IMR-90 (cell line): ENCODE measurements around the gene BMP2K. TPM values are rescaled to one million over a fixed set of nuclear protein-coding genes. Genes with fewer than 3 reads are reported as not detected.

Source experiments
- ATAC-seq: fragments of 200-7000 bp; cut with Tn5 transposase; 2 replicates; pipeline ENCODE4 v1.9.1; 2020; ENCODE audit warnings: low read depth, mild to moderate bottlenecking, moderate library complexity
- BruUV-seq: library from RNA; stranded (reverse); fragments of 400-500 nt; replicated peaks from 2 replicates; lab custom pipeline; 2021; lab: Mats Ljungman, UMichigan
- CTCF ChIA-PET: fragments of 300-600 bp; formaldehyde crosslinking; extraction: SDS; loops from one replicate; lab custom pipeline; 2021; ENCODE audit warnings: antibody characterized with exemption; lab: Yijun Ruan, JAX
- POLR2A ChIA-PET: fragments of 300-600 bp; sonication (Branson Sonifier 250); formaldehyde crosslinking; loops from one replicate; lab custom pipeline; 2022; ENCODE audit warnings: antibody characterized with exemption; ENCODE audit not compliant: unreplicated experiment; lab: Charles Lee
- DNase-seq: peaks from one replicate; pipeline ENCODE4 v3.0.0; 2013
- H2AFZ ChIP-seq: replicated peaks from 2 replicates; pipeline ENCODE3; 2013; ENCODE audit warnings: low read length, mild to moderate bottlenecking; ENCODE audit not compliant: poor library complexity
- H2AK5ac ChIP-seq: 2 replicates; pipeline ENCODE4 v1.6.1; 2013; ENCODE audit warnings: low read depth, low read length, inconsistent platforms
- H2AK9ac ChIP-seq: replicated peaks from 2 replicates; pipeline ENCODE3; 2013; ENCODE audit warnings: mild to moderate bottlenecking, low read depth, low read length, moderate library complexity; ENCODE audit not compliant: poor library complexity
- H2BK120ac ChIP-seq: 2 replicates; pipeline ENCODE4 v1.6.1; 2013; ENCODE audit warnings: low read depth, low read length, inconsistent platforms
- H2BK15ac ChIP-seq: 3 replicates; pipeline ENCODE4 v1.6.1; 2013; ENCODE audit warnings: low read depth, low read length, inconsistent platforms
- H2BK20ac ChIP-seq: 2 replicates; pipeline ENCODE4 v1.6.1; 2013; ENCODE audit warnings: low read depth, mild to moderate bottlenecking, inconsistent platforms, low read length, moderate library complexity
- H2BK5ac ChIP-seq: 2 replicates; pipeline ENCODE4 v1.6.1; 2013; ENCODE audit warnings: mild to moderate bottlenecking, low read depth, low read length, inconsistent platforms; ENCODE audit not compliant: poor library complexity, severe bottlenecking
- H3K14ac ChIP-seq: replicated peaks from 2 replicates; pipeline ENCODE4 v1.6.1; 2013; ENCODE audit warnings: low read depth, low read length, inconsistent platforms
- H3K18ac ChIP-seq: 2 replicates; pipeline ENCODE4 v1.6.1; 2013; ENCODE audit warnings: low read depth, low read length, control low read depth
- H3K23ac ChIP-seq: 2 replicates; pipeline ENCODE4 v1.6.1; 2013; ENCODE audit warnings: low read depth, low read length, inconsistent platforms
- H3K27ac ChIP-seq: 2 replicates; pipeline ENCODE4 v1.5.1; 2013; ENCODE audit warnings: mild to moderate bottlenecking, control low read depth, low read length; ENCODE audit not compliant: insufficient read depth
- H3K27me3 ChIP-seq: 2 replicates; pipeline ENCODE4 v1.6.1; 2013; ENCODE audit warnings: low read length; ENCODE audit not compliant: control insufficient read depth, insufficient read depth
- H3K36me3 ChIP-seq: 2 replicates; pipeline ENCODE4 v1.6.1; 2013; ENCODE audit warnings: low read length, mixed read lengths; ENCODE audit not compliant: control insufficient read depth, insufficient read depth
- H3K4ac ChIP-seq: 2 replicates; pipeline ENCODE4 v1.6.1; 2013; ENCODE audit warnings: low read depth, low read length, inconsistent platforms
- H3K4me1 ChIP-seq: 2 replicates; pipeline ENCODE4 v1.6.1; 2013; ENCODE audit warnings: low read length, mixed read lengths; ENCODE audit not compliant: control insufficient read depth, insufficient read depth
- H3K4me2 ChIP-seq: 2 replicates; pipeline ENCODE4 v1.6.1; 2013; ENCODE audit warnings: low read depth, mild to moderate bottlenecking, control low read depth, low read length, moderate library complexity
- H3K4me3 ChIP-seq: 2 replicates; pipeline ENCODE4 v1.5.1; 2013; ENCODE audit warnings: low read depth, mild to moderate bottlenecking, control low read depth, low read length, moderate library complexity; ENCODE audit not compliant: insufficient read depth
- H3K56ac ChIP-seq: 2 replicates; pipeline ENCODE4 v1.6.1; 2013; ENCODE audit warnings: low read length, inconsistent platforms; ENCODE audit not compliant: insufficient read depth; ENCODE audit errors: extremely low read depth
- H3K79me1 ChIP-seq, 2 experiments: 2 replicates each; pipeline ENCODE4 v1.6.1; 2013; ENCODE audit warnings: low read length in 2 of 2, inconsistent platforms in 1 of 2, low read depth in 1 of 2
- H3K9ac ChIP-seq: 2 replicates; pipeline ENCODE4 v1.6.1; 2013; ENCODE audit warnings: low read depth, low read length, control low read depth
- H3K9me1 ChIP-seq: 2 replicates; pipeline ENCODE4 v1.6.1; 2013; ENCODE audit warnings: low read length, inconsistent platforms; ENCODE audit not compliant: insufficient read depth
- H3K9me3 ChIP-seq: 2 replicates; pipeline ENCODE4 v1.6.1; 2013; ENCODE audit warnings: low read length; ENCODE audit not compliant: control insufficient read depth, insufficient read depth
- H4K20me1 ChIP-seq: 2 replicates; pipeline ENCODE4 v1.6.1; 2013; ENCODE audit warnings: low read length, inconsistent platforms; ENCODE audit not compliant: insufficient read depth
- H4K5ac ChIP-seq: 2 replicates; pipeline ENCODE4 v1.6.1; 2013; ENCODE audit warnings: mild to moderate bottlenecking, low read depth, low read length, control low read depth
- H4K8ac ChIP-seq, 2 experiments: 2 replicates each; pipeline ENCODE4 v1.6.1; 2013; ENCODE audit warnings: low read depth in 2 of 2, low read length in 2 of 2, control low read depth in 1 of 2, inconsistent platforms in 1 of 2
- H4K91ac ChIP-seq: 2 replicates; pipeline ENCODE4 v1.6.1; 2013; ENCODE audit warnings: low read depth, low read length, inconsistent platforms; ENCODE audit not compliant: insufficient read depth
- BHLHE40 ChIP-seq: fragments of 150-350 bp; IDR thresholded peaks from 2 replicates; pipeline ENCODE4 v1.6.1; 2016; ENCODE audit warnings: mild to moderate bottlenecking, low read depth, low read length
- CEBPB ChIP-seq: IDR thresholded peaks from 2 replicates; pipeline ENCODE4 v1.6.1; 2012; ENCODE audit warnings: low read depth, low read length, improper control_type of control experiment
- CHD1 ChIP-seq: IDR thresholded peaks from 2 replicates; pipeline ENCODE4 v1.6.1; 2012; ENCODE audit warnings: low read depth, low read length, improper control_type of control experiment
- MAFK ChIP-seq: IDR thresholded peaks from 2 replicates; pipeline ENCODE4 v1.6.1; 2012; ENCODE audit warnings: low read depth, low read length, improper control_type of control experiment
- MAZ ChIP-seq: IDR thresholded peaks from 2 replicates; pipeline ENCODE4 v1.6.1; 2012; ENCODE audit warnings: low read depth, mild to moderate bottlenecking, low read length, improper control_type of control experiment, moderate library complexity, borderline replicate concordance
- MXI1 ChIP-seq: IDR thresholded peaks from 2 replicates; pipeline ENCODE4 v1.6.1; 2012; ENCODE audit warnings: low read depth, mild to moderate bottlenecking, low read length, moderate library complexity, borderline replicate concordance
- POLR2A ChIP-seq: IDR thresholded peaks from 2 replicates; pipeline ENCODE4 v1.6.1; 2012; ENCODE audit warnings: mild to moderate bottlenecking, low read depth, low read length
- RCOR1 ChIP-seq: IDR thresholded peaks from 2 replicates; pipeline ENCODE4 v1.6.1; 2012; ENCODE audit warnings: mild to moderate bottlenecking, low read length, improper control_type of control experiment; ENCODE audit not compliant: insufficient replicate concordance
- RFX5 ChIP-seq: IDR thresholded peaks from 2 replicates; pipeline ENCODE4 v1.8.0; 2012; ENCODE audit warnings: low read depth, mild to moderate bottlenecking, low read length, moderate library complexity
- SMC3 ChIP-seq: fragments of 150-350 bp; IDR thresholded peaks from 2 replicates; pipeline ENCODE4 v1.6.1; 2016; ENCODE audit warnings: low read depth, mild to moderate bottlenecking, antibody characterized with exemption, low read length, moderate library complexity
- USF2 ChIP-seq: fragments of 150-350 bp; IDR thresholded peaks from 2 replicates; pipeline ENCODE4 v1.6.1; 2017; ENCODE audit warnings: mild to moderate bottlenecking, antibody characterized with exemption, low read length, low read depth
- WGBS, 2 experiments: methylation state at CpG; one replicate each; pipeline versions ENCODE4 v1.1.5 to v1.1.7; 2013; ENCODE audit warnings: missing lambda C conversion rate in 2 of 2; ENCODE audit not compliant: insufficient read length in 1 of 2; ENCODE audit errors: extremely low coverage in 2 of 2; 5-methylcytosine and 5-hydroxymethylcytosine counted together
- dilution Hi-C: fragments of 300-500 bp; cut with HindIII; formaldehyde crosslinking; loops from one replicate; pipeline ENCODE4 v1.14.3; 2018; ENCODE audit warnings: low sequenced_read_pairs; ENCODE audit not compliant: unreplicated experiment
- in situ Hi-C: fragments of 300-500 bp; cut with MboI; formaldehyde crosslinking; loops from 3 replicates; pipeline ENCODE4 v1.14.3; 2019; ENCODE audit warnings: low sequenced_read_pairs, inconsistent platforms, mixed read lengths
- intact Hi-C: fragments of 100-400 bp; cut with micrococcal nuclease; formaldehyde crosslinking; loops from 2 replicates; pipeline ENCODE4 v1.10.0; 2022
- polyA plus RNA-seq, 3 experiments: library from polyadenylated mRNA; depleted of rRNA; stranded (reverse); fragments of >200 nt; gene quantifications; 2 replicates each; pipeline ENCODE4 v1.2.3, GENCODE V29; 2012; ENCODE audit warnings: low replicate concordance in 1 of 3
- total RNA-seq: library from RNA; depleted of rRNA; stranded (reverse); fragments of >200 nt; gene quantifications from 2 replicates; pipeline ENCODE4 v1.2.3, GENCODE V29; 2012
- TF ChIP-seq, protein P1 (sequence below): conservative IDR thresholded peaks from 2 replicates; pipeline ENCODE4 v1.5.1; 2012; ENCODE audit warnings: mild to moderate bottlenecking, low read depth, low read length, improper control_type of control experiment
- TF ChIP-seq, protein P2 (sequence below): fragments of 150-350 bp; IDR thresholded peaks from 2 replicates; pipeline ENCODE4 v1.6.1; 2016; ENCODE audit warnings: low read depth, mild to moderate bottlenecking, low read length, moderate library complexity, borderline replicate concordance

The BMP2K gene
- total and polyA plus RNA-seq, 2 of the 4 experiments (the other 2 are of a cell fraction), result 15.8 to 46.1 TPM

DNA sequence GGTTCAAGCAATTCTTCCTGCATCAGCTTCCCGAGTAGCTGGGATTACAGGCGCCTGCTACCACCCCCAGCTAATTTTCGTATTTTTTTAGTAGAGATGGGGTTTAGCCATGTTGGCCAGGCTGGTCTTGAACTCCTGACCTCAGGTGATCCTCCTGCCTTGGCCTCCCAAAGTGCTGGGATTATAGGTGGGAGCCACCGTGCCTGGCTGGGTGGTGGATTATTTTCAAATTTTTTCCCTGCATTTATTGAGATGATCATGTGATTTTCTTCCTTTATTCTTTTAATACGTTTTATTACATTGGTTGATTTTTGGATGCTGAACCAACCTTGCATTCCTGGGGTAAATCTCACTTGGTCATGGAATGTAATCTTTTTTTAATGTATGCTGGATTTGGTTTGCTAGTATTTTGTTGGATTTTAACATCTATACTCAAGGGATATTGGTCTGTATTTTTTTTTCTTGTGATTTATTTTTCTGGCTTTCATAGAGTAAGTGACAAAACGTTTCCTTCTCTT, 30.9 kb downstream of the BMP2K start:
- Histone ChIP-seq H4K91ac (no peak overlapping the region), H2BK5ac (no peak overlapping the region), H3K27me3 (no peaks in the 10 kb centered on the region), H3K4ac (no peak overlapping the region), H3K9ac (no peak overlapping the region), H3K27ac (no peak overlapping the region), H3K4me1 (peaks cover 8% of the 10 kb centered on the region), H3K79me1 (peaks cover 18 to 31% of the 10 kb centered on the region in 2 experiments), H3K4me3 (no peak overlapping the region), H4K8ac (no peak overlapping the region), H2AFZ (no peak overlapping the region), H2BK20ac (no peak overlapping the region), H2BK15ac (no peak overlapping the region), H2AK9ac (no peak overlapping the region), H3K9me1 (peaks cover 2% of the 10 kb centered on the region), H3K36me3 (no peaks in the 10 kb centered on the region), H3K56ac (no peak overlapping the region), H3K18ac (no peak overlapping the region), H3K23ac (no peak overlapping the region), H3K4me2 (no peak overlapping the region), H4K20me1 (peaks cover 27% of the 10 kb centered on the region), H2AK5ac (no peak overlapping the region), H4K5ac (no peak overlapping the region), H3K14ac (no peak overlapping the region), H2BK120ac (no peak overlapping the region), H3K9me3 (peaks cover 4% of the 10 kb centered on the region)
- BruUV-seq, result no TSS peak
- in situ Hi-C loops (no loop called here), intact Hi-C loops (no loop called here), dilution Hi-C loops (no loop called here)
- ChIA-PET POLR2A (no interaction called here), CTCF (no interaction called here)
- ATAC-seq (no peak), DNase-seq (no peak)
- TF ChIP-seq CEBPB, result no peak
- no peak for TF ChIP-seq SMC3
- no peak for TF ChIP-seq MAZ
- TF ChIP-seq RFX5, result no peak
- TF ChIP-seq, protein P1, sequence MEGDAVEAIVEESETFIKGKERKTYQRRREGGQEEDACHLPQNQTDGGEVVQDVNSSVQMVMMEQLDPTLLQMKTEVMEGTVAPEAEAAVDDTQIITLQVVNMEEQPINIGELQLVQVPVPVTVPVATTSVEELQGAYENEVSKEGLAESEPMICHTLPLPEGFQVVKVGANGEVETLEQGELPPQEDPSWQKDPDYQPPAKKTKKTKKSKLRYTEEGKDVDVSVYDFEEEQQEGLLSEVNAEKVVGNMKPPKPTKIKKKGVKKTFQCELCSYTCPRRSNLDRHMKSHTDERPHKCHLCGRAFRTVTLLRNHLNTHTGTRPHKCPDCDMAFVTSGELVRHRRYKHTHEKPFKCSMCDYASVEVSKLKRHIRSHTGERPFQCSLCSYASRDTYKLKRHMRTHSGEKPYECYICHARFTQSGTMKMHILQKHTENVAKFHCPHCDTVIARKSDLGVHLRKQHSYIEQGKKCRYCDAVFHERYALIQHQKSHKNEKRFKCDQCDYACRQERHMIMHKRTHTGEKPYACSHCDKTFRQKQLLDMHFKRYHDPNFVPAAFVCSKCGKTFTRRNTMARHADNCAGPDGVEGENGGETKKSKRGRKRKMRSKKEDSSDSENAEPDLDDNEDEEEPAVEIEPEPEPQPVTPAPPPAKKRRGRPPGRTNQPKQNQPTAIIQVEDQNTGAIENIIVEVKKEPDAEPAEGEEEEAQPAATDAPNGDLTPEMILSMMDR, result no peak
- TF ChIP-seq, protein P2, sequence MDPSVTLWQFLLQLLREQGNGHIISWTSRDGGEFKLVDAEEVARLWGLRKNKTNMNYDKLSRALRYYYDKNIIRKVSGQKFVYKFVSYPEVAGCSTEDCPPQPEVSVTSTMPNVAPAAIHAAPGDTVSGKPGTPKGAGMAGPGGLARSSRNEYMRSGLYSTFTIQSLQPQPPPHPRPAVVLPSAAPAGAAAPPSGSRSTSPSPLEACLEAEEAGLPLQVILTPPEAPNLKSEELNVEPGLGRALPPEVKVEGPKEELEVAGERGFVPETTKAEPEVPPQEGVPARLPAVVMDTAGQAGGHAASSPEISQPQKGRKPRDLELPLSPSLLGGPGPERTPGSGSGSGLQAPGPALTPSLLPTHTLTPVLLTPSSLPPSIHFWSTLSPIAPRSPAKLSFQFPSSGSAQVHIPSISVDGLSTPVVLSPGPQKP, result no peak
- no peak for TF ChIP-seq MXI1
- no peak for TF ChIP-seq RCOR1
- no peak for TF ChIP-seq MAFK
- no peak for TF ChIP-seq USF2
- TF ChIP-seq CHD1, result no peak
- TF ChIP-seq POLR2A, result no peak
- TF ChIP-seq BHLHE40, result no peak
- WGBS, 2 experiments, result no CpG with 5 or more reads among the region's 6 CpGs
